Breast epithelium (tissue), 3 donors: ENCODE measurements around the gene NOX3.

Experiments used
- CTCF ChIP-seq, 3 donors: fragments of 450-650 bp; IDR thresholded peaks; one replicate each; pipeline ENCODE4 v1.5.1; 2016 to 2017; ENCODE audit warnings: antibody characterized with exemption in 3 of 3, mild to moderate bottlenecking in 3 of 3, moderate library complexity in 3 of 3
- POLR2A ChIP-seq: fragments of 450-650 bp; IDR thresholded peaks from one replicate; pipeline ENCODE4 v1.6.1; 2016; ENCODE audit warnings: antibody characterized with exemption, mild to moderate bottlenecking, moderate library complexity
- POLR2AphosphoS5 ChIP-seq, 3 donors: sonication (generic); formaldehyde crosslinking; IDR thresholded peaks; one replicate each; pipeline ENCODE4 v1.6.1; 2017; ENCODE audit warnings: antibody characterized with exemption in 3 of 3

- TF ChIP-seq CTCF (IDR thresholded peaks at IDR 0.05): no peak
- TF ChIP-seq POLR2A: no peak
- TF ChIP-seq POLR2AphosphoS5 (IDR thresholded peaks at IDR 0.05): no peak
Measured at GRCh38 chr6:155396605-155397004, 59.0 kb downstream of the NOX3 start.
